GM21786 (cell line): ENCODE results near the gene PPP1R9A.

Source experiments
- ATAC-seq: cut with Tn5 transposase; IDR thresholded peaks from one replicate; pipeline ENCODE4 v1.9.1; 2021; ENCODE audit not compliant: unreplicated experiment

PPP1R9A gene

DNA sequence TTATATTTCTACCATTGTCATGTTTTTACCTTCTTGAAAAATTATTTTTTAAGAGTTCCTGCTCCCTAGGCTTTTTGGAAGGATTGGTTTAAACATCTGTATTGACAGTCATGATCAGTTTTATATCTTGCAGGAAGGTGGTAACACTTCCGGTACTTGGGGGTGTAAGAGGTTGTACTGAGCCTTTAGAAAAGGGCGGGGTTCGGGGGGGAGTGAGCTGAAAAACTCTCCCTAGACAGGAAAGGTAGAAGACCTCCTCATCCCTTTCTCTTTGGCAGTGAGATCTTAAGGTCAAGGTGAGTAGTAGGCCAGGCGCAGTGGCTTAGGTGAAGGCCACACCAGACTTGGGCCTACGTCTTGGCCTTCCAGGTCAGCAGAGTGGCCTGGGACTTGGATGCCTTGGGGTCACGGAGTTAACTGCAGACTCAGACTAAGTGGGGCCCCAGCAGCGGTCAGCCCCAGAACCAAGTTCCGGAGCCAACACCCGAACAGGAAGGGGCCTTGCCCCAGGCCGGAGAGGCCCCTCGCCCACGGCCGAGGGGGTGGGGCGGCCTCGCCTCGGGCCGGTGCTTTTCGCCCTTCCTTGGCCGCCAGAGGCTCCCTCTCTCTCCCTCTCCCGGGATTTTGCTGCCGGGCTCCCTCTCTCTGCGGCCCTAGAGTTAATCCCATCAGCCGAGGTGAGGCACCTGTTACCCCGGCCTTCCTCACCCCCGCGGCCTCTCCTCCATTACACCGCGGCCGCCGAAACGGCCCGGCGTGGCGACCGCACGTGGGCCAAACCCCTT lies at the start of gene PPP1R9A:
TSS of gene PPP1R9A (plus strand) at position 569 of the 785 bp plus-strand sequence. CDS start 2,520 bp downstream, outside the sequence.
- ATAC-seq: no peak

DNA sequence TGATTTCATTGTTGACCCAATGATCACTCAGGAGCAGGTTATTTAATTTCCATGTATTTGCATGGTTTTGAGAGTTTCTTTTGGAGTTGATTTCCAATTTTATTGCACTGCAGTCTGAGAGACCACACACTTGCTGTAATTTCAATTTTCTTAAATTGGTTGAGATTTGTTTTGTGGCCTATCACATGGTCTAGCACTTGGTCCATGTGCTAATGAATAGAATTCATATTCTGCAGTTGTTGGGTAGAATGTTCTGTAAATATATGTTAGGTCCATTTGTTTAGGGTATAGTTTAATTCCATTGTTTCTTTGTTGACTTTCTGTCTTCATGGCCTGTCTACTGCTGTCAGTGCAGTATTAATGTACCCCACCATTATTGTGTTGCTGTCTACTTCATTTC lies 36.3 kb upstream of the PPP1R9A start:
- no peak for ATAC-seq

DNA sequence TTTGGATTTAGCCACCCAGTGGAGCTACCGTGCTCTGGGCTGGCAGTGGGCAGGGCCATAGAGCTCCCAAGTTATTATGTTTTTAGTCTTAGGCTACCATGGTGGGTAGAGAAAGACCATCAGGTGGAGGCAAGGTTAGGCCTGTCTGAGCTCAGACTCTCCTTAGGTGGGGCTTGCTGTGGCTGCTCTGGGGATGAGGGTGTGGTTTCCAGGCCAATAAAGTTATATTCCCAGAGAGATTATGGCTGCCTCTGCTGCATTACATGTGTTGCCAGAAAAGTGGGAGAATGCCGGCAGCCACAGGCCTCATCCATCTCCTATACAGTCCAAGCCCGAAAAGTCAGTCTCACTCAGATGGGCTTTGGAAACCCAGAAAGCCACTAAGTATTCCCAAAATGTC lies 34.2 kb upstream of the PPP1R9A start:
- no peak for ATAC-seq

DNA sequence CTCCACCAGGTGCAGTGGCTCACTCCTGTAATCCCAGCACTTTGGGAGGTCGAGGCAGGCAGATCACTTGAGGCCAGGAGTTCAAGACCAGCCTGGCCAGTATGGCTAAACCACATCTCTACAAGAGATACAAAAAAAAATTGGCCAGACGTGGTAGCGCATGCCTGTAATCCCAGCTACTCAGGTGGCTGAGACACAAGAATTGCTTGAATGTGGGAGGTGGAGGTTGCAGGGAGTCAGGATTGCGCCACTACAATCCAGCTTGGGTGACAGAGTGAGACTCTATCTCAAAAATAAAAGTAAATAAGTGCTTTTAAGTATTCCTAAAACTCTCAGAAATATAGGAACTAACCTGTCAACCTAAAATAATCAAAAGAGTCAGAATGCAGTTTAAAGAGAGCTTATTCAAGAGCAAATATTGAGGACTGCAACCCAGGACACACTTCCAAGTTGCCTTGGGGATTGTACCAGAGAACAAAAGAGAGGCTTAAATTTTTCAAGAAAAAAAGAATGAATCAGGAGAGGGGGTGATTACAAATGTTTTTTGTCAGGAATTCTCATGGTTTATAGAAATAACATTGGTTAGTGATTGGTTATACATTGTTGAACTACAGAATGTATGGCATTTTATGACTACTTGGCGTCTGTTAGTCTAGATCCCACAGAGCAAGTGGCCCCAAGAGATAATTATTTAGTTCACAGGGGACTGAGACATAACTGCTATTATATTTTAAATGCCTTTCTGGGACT lies 33.2 kb upstream of the PPP1R9A start:
- no peak for ATAC-seq

DNA sequence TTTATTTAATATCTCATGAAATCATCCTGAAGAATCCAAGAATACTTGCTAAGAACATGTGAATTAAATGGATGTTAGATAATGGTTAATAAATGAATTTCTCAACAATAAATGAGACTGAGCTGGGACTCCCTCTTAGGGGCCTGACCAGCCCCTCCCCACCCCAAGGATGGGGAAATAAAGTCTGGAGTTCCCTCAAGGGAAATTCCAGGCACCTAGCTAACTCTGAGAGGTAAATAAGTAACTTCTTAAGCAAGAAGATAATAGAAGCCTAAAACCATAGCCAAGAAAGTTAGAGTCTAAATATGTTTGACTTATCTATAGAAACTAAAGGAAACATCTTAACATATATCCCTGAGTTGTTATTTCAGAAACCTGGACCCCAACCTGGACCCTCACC lies 32.2 kb upstream of the PPP1R9A start:
- ATAC-seq: no peak

DNA sequence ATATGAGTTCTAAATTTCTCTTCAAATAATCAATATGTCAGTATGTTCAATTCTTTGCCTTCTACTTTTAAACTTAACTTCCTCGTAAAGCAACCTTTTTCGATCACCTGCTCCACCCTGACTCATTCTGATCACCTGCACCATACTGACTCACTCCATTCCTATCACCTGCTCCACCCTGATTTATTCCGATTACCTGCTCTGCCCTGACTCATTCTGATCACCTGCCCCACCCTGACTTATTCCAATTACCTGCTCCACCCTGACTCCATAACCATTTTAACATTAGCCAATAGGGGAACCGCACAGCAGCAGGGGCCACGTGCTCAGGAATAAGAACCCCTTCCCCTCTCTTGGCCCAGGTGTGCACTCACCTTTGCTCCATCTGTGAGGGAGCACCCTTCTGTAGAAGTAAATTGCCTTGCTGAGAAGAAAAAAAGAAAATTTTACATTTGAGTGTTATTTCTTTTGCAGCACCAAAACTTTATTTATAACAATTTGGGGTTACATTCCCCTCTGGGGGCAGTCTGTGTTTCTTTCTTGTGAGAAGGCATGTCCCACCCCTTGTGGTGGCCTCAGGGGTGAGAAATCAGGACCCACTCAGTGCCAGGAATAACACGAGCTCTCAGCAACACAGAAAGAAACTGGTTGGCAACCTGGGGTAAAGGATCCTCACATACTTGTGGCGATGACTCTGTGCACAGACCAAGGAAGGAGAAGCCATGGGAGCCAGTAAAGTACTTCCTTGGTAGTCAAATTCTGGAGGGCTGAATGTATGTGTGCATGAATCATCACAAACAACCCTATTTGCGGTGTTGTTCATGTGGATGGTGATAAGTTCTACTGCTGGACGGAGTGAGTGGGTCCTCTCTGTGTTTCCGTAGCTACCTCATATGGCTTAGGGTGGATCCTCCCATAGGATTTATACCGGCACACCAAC lies 29.4 kb upstream of the PPP1R9A start:
- no peak for ATAC-seq

DNA sequence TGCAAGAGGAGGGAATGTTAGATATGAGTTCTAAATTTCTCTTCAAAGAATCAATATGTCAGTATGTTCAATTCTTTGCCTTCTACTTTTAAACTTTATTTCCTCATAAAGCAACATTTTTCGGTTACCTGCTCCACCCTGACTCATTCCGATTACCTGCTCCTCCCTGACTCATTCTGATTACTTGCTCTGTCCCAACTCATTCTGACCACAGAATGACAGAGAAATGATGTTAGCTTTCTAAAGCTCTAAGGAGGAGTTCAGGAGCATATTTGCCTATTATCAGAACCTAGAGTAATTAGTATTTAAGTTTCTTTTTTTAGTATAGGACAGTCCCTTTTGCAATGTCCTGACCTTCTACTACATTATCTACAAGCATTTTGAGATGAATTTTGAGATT lies 24.5 kb upstream of the PPP1R9A start:
- no peak for ATAC-seq

DNA sequence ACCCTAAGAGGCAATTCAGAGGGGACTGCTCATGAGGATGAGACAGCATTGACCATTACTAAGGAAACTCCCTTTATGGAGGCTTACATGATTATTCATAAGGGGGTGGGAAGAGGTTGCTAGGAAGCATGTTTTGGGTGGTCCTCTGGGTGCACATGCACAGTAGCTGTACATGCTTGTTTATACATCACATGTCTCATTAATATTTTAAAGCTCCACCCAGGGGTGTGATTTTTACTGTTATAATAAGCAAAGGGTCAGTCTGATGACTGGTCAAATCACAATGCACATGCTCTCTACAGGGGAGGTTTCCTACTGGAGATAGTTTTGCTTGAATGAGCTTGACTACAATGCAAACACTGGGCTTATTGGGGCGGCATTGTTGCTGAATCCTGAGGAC lies 23.8 kb upstream of the PPP1R9A start:
- no peak for ATAC-seq

DNA sequence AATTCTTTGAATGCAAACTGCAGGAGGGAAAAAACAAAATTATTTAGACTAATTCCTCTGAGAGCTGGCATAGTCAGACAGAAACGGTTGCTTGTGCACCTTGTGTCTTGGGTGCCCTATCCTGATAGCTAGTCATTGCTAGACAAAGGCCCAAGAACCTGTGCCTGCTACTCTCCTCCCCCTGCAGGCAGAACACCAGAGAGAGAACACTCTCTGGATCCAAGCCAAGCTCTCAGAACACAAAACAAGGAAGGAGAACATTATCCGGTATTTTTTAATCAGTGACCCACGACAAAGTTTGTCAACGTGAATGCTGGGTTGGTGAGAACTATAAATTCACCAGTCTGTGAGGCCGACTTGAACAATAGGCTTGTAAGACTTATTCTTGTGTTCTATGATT lies 18.8 kb upstream of the PPP1R9A start:
- ATAC-seq: no peak

DNA sequence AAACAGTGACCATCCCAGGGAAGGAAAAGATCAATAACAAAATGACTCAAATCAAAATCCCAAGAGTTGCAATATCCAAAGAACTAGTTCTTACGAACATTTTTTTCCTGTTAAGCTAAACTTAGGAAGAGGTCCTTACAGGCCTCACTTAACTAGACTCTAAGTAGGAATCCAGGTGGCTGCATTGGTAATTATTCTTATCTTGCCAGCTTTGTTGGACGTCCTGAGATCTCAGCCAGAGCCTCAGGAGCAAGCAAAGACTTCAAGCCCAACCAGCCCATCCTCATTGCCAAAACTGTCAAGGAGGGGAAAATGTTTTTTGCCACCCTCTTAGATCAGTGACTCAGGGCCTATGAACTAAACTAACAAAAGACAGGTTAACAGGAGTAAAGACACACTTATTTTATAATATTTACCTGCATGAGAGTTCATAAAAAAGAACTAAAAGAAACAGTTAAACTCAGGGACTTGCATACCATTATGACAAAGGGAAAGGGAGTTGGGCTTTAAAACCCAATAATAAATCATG lies 18.3 kb upstream of the PPP1R9A start:
- no peak for ATAC-seq

DNA sequence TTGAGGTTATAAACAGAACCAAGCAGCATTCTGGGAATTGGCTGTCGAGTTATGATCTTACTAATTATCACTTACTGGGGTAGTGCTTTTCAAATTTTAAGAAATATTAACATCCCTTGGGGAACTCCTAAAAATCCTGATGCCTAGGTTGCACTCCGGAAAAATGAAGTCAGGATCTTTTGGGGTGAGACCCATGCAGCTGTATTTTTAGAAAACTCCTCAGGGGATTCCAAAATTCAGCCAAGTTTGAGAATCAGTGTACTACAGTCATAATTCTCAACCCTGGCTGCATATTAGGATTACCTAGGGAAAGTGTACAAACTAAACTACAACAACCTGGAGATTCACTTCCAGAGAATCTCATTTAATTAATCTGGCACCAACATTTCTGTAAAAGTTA lies 17.2 kb upstream of the PPP1R9A start:
- no peak for ATAC-seq

DNA sequence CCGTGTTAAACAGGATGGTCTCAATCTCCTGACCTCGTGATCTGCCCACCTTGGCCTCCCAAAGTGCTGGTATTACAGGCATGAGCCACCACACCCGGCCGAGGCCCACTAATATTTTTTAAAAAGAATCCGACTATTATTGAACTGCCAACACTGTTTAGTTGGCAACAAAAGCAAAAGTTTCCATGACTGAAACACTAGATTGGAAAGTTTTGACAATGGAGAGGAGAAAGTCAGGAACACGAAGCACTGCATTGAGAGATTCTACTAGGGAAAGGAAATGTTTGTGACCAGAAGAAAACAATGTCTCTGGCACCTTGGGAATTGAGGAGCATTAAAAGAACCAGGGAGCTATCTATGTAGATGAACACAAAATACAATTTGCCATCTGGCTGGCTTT lies 13.7 kb upstream of the PPP1R9A start:
- ATAC-seq: no peak

DNA sequence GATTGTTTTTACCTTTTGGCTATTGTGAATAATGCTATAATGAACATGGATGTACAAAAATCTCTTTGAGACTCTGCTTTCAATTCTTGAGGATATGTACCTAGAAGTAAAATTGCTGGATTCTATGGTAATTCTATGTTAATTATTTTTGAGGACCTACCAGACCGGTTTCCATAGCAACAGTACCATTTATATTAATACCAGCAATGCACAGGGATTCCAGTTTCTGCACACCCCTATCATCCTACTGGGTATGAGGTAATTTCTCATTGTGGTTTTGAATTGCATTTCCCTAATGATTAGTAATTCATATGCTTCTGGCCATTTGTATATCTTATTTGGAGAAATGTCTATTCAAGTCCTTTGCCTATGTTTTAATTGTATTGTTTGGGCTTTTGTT lies 9.9 kb upstream of the PPP1R9A start:
- ATAC-seq: no peak

DNA sequence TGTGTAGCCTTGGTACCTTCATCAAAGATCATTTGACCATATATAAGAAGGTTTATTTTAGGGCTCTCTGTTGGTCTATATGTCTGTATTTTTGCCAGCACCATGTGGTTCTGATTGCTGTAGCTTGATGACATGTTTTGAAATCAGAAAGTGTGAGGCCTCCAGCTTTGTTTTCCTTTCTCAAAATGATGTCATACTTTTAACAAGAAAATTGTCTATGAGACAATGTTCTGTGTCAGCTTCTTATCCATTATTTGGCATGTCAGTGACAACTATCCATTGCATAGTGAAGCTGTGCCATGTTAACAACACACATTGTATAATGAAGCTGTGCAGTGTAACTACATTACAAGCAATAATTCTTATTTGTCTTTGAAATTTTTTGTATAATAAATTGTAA lies 9.1 kb upstream of the PPP1R9A start:
- no peak for ATAC-seq

DNA sequence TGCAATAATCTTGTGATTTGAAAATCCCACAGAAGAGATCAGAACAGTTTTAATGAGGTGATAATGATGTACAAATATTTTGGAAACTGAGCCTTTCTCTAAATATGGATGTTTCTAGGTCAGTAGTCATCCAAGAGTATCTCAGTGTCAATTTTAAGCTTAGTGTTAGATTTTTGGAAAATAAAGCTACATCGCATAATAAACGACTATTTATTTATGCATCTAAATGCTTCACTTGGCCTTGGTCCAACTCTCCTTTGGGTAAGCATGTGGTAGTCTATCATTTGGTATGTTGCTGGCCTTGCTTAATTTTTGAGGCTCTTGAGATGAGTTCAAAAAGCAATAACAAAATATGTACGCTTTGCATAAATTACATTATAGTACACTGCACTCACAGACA lies 5.4 kb upstream of the PPP1R9A start:
- no peak for ATAC-seq

DNA sequence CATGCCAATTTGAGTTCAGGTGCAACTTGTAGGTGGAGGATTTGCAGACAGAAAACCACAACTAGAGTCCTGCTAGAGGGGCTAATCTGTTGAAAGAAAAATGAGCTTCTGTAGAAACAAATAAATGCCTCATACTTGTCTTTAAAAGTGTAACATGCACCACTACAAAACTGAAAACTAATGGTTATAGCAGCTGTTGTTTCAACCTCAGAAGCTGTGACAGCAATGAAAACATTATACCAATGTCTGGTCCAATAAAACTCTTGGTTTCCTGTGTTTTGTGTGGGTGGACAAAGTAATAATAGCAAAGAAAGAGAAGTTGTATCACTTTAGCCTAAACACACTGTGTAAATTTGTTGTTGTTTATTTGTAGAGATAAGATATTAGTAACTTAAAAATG lies 3.4 kb upstream of the PPP1R9A start:
- ATAC-seq: no peak

DNA sequence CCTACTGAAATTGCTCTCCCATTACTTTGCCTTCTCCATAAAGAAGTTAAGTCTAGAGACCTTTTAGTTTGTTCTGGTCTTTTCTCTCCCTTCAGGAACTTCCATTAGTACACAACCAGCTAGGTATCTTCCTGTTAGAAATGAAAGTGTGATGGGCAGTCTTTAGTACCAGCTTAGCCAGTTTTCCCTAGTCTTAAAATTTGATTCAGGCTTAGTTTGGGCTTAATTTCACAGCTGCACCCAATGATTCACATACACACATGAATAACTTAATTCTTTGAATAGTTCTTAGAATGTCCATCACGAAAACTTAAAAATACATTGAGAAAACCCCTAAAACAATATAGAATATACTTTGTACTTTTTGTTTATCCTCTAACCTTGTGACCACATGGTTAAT lies 2.4 kb upstream of the PPP1R9A start:
- ATAC-seq: no peak

DNA sequence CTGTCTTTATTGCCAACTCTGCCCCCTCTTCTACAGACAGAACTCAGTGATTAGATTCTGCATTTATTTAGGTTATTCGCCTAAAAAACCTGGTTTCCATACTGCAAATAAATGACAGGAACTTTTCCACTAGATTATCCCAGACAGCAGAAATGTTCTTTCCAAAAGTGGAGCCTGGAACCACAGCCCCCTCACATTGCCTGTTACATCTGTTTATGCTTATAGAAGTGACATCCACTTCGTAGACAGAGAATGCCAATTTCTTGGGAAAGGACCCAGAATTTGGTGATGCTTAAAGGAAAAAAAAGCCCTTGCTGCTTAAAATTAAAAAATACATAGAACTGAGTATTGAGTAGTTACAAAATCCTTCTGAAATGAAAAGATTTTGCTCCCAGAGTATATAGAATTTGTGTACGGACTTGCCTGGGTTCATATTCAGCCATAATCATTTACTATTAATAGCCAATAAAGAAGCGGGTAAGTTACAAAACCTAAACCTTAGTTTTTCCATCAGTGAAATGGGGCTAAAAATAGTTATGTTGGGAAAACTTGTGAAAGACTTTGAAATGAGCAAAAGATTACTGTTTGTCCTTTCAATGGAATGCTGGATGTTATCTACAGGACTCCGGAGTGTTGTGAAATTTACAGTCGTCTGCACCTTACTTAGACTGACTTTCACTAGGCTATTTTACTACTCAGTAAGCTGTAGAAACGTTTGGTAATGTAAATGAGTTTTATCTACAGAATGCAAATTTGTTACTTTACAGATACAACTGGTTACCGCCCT lies 1.1 kb upstream of the PPP1R9A start:
- no peak for ATAC-seq

DNA sequence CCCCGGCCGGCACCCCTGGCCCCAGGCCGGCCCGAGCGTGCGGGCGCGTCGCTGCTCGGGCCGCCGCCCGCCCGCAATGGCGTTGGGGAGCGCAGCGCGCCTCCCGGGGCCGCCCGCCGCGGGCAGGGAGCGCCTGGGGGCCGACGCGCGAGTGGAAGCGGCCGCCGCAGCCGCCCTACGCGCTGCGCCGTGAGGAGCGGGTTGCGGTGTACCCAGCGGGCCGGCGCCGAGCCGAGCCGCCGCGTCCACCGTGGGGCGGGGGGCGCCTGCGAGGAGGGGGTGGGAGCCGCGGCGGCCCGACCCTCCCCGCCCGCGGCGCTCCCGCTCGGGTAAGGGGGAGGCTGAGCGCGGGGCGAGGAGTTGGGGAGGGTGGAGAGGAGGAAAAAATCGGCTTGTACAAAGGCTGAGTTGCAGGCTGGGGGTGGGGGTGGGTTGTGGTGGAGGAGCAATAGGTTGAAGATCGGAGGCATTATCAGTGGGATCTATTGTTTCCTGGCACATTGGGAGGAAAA lies 473 bp downstream of the PPP1R9A start:
- ATAC-seq: no peak
